HUDEP-2 (cell line): Measurements from ENCODE around the gene SIX1.

Experiments
- DNase-seq, 76 experiments: peaks; one replicate each; lab custom pipeline; 2025; ENCODE audit not compliant: unreplicated experiment in 76 of 76; lab: John Stamatoyannopoulos, UW

Gene SIX1

GRCh38 chr14:60602291-60602690 is 47.0 kb downstream of the SIX1 start:
- no peak for DNase-seq

- DNase-seq = no peak
Measured at GRCh38 chr14:60599727-60600126, 49.5 kb downstream of the SIX1 start.

GRCh38 chr14:60596139-60596538 is 53.1 kb downstream of the SIX1 start:
- DNase-seq = no peak

- no peak for DNase-seq
Measured at GRCh38 chr14:60594062-60594461, 55.2 kb downstream of the SIX1 start.
